A673 (cell line): ENCODE data around the gene TOB2. TPM values are rescaled to one million over a fixed set of nuclear protein-coding genes. Genes with fewer than 3 reads are reported as not detected.
A peak's percentile ranks its signal among the peaks of the same experiment; 100 is the strongest.
"Not testable (repeated sequence)": the region's sequence is repeated elsewhere in the genome, so short reads cannot be mapped to it uniquely, and the experiment has no call there.

ENCODE experiments used
- BruUV-seq: library from RNA; stranded (reverse); fragments of 400-500 nt; replicated peaks from 2 replicates; lab custom pipeline; 2021; lab: Mats Ljungman, UMichigan
- CTCF ChIA-PET: fragments of 300-600 bp; sonication (Branson Sonifier 250); formaldehyde crosslinking; loops from one replicate; lab custom pipeline; 2022; ENCODE audit warnings: antibody characterized with exemption; lab: Charles Lee
- POLR2A ChIA-PET: fragments of 300-600 bp; sonication (Branson Sonifier 250); formaldehyde crosslinking; loops from one replicate; lab custom pipeline; 2022; ENCODE audit warnings: antibody characterized with exemption; ENCODE audit not compliant: low non-redundant PET; lab: Charles Lee
- DNase-seq: peaks from one replicate; pipeline ENCODE4 v3.0.0-alpha.2; 2015; ENCODE audit warnings: low spot score
- H3K27ac ChIP-seq: fragments of 200-600 bp; sonication (generic); 2 replicates; pipeline ENCODE4 v1.5.1; 2016; ENCODE audit warnings: mixed run types, low read depth, mild to moderate bottlenecking, mixed read lengths, antibody characterized with exemption, low read length; ENCODE audit not compliant: poor library complexity, severe bottlenecking
- H3K27me3 ChIP-seq: fragments of 200-600 bp; sonication (generic); replicated peaks from 2 replicates; pipeline ENCODE4 v1.6.1; 2017; ENCODE audit warnings: mixed run types, low read depth, mild to moderate bottlenecking, mixed read lengths, antibody characterized with exemption, low read length; ENCODE audit not compliant: insufficient read depth, poor library complexity
- H3K36me3 ChIP-seq: fragments of 200-600 bp; sonication (generic); 2 replicates; pipeline ENCODE4 v1.6.1; 2016; ENCODE audit warnings: mixed run types, mild to moderate bottlenecking, mixed read lengths, antibody characterized with exemption, low read length; ENCODE audit not compliant: insufficient read depth, poor library complexity, severe bottlenecking
- H3K4me1 ChIP-seq: fragments of 200-600 bp; sonication (generic); 2 replicates; pipeline ENCODE4 v1.6.1; 2017; ENCODE audit warnings: mixed run types, mild to moderate bottlenecking, mixed read lengths, antibody characterized with exemption, low read length; ENCODE audit not compliant: insufficient read depth, poor library complexity, severe bottlenecking
- H3K4me3 ChIP-seq: fragments of 200-600 bp; sonication (generic); 2 replicates; pipeline ENCODE4 v1.5.1; 2016; ENCODE audit warnings: low read depth, mixed run types, mild to moderate bottlenecking, mixed read lengths, low read length; ENCODE audit not compliant: poor library complexity, severe bottlenecking
- H3K9me3 ChIP-seq: fragments of 200-600 bp; sonication (generic); 2 replicates; pipeline ENCODE4 v1.6.1; 2016; ENCODE audit warnings: mixed run types, low read depth, mild to moderate bottlenecking, mixed read lengths, antibody characterized with exemption, low read length; ENCODE audit not compliant: poor library complexity, severe bottlenecking
- CTCF ChIP-seq: fragments of 300-800, 200-600 bp; sonication (generic); conservative IDR thresholded peaks from 2 replicates; pipeline ENCODE4 v1.5.1; 2017; ENCODE audit warnings: low read depth, mild to moderate bottlenecking, antibody characterized with exemption, low read length, moderate library complexity, mixed read lengths
- EZH2 ChIP-seq: fragments of 200-600 bp; sonication (generic); IDR thresholded peaks from 2 replicates; pipeline ENCODE4 v1.6.1; 2017; ENCODE audit warnings: borderline replicate concordance, low read depth, mild to moderate bottlenecking, mixed read lengths, antibody characterized with exemption, low read length; ENCODE audit not compliant: poor library complexity, severe bottlenecking
- intact Hi-C: fragments of 100-400 bp; cut with micrococcal nuclease; formaldehyde crosslinking; loops from one replicate; pipeline ENCODE4 v1.10.0; 2022; ENCODE audit not compliant: unreplicated experiment
- total RNA-seq: library from RNA; stranded (reverse); gene quantifications from 2 replicates; pipeline ENCODE4 v1.2.3, GENCODE V29; 2021

TOB2 gene
- total RNA-seq, 1 experiment from 2014 or later, result 53.8 TPM

DNA sequence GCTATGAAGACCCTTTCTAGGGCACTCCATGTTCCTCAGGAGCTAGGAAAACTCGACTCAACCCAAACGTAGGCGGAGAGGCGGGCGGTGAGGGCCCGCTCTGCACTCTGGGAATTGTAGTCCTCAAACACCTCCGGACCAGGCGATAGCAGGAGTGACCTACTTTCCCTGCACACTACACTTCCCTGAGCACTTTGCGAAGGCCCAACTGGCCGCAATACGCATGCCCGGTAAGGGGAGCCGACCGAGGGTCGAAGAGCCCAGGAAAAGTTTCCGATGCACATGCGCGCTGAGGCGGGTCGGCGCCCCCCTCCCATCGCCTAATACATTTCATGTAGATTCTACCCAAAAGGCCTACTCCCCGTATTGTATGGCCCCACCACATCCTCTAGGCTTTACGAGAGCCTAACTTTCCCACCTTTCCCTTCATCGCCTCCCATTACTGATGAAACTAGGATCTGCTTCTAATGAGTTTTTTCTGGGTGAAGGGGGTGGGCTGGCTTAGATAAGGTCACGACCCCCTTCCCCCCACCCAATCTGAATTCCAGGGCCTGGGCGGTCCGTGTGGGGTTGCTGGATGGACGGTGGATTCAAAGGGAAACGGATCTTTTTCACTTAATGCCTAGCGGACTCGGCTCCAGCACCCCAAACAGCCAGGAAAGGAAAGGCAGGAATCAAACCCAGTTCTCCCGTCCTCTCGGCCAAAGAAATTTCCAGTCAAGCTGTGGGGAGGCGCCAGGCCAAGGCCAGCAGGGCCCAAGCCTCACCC lies 2.1 kb downstream of the TOB2 start:
- H3K9me3 ChIP-seq, result no peaks in the 10 kb centered on the region
- TSS peak; percentile 32 for BruUV-seq
- TF ChIP-seq CTCF (no peak), EZH2 (no peak)
- no peaks in the 10 kb centered on the region for H3K27me3 ChIP-seq
- intact Hi-C loops, result loop anchor here (2.0 to 5.0 kb wide), 2 partner anchors 72 to 352 kb away; partner anchors contain the start of gene EP300
- H3K4me3 ChIP-seq, result peak overlapping the region; percentile 100
- peaks cover 14% of the 10 kb centered on the region for H3K4me1 ChIP-seq
- POLR2A ChIA-PET, result interaction anchor here (0.7 kb wide), 2 partner anchors 10 to 63 kb away, joined by 3 to 12 read pairs; partner anchors contain the start of gene TEF
- H3K27ac ChIP-seq, result peak overlapping the region; percentile 100
- H3K36me3 ChIP-seq, result peaks cover 32% of the 10 kb centered on the region
- CTCF ChIA-PET, result interaction anchor here (0.6 kb wide), 1 partner anchor 201 kb away, joined by 4 read pairs; no protein-coding TSS in a partner anchor
- DNase-seq, result peak; percentile 99

DNA sequence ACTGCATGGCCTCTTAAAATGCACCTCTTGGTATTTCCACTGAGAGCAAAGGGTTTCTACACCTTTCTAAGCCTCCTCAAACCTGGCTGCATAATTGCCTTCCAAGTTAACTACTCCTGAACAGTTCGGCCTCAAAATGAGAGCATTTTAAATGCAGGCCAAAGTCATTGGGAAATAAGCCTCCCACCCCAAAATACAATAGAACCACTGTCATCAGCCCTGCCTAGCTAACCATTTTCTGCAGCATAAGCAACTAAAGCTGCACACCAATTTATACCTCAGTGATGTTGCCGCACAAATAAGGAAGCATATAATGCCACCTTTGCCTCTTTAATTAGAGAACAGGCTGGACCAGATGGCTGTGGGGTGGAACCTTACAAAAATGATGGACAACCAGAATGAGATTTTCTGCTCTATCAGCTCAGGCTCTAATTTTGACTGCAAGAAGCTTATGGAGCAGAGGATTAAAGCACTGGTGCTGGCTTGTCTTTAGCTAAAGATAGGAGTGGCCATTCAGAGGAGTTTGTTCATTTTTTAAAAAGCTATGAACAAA lies 4.3 kb downstream of the TOB2 start:
- no peak for DNase-seq
- ChIA-PET CTCF (interaction anchor here (0.6 kb wide), 2 partner anchors 507 to 1478 kb away, joined by 5 to 13 read pairs; no protein-coding TSS in a partner anchor), POLR2A (no interaction called here)
- H3K9me3 ChIP-seq, result no peaks in the 10 kb centered on the region
- H3K27ac ChIP-seq, result no peak overlapping the region
- peaks cover 41% of the 10 kb centered on the region for H3K36me3 ChIP-seq
- peaks cover 5% of the 10 kb centered on the region for H3K4me1 ChIP-seq
- no TSS peak for BruUV-seq
- H3K27me3 ChIP-seq, result no peaks in the 10 kb centered on the region
- intact Hi-C loops, result no loop called here
- no peak for TF ChIP-seq CTCF
- no peak for TF ChIP-seq EZH2
- no peak overlapping the region for H3K4me3 ChIP-seq

GRCh38 chr22:41440511-41440910 lies 6.1 kb downstream of the TOB2 start:
- CTCF ChIA-PET, result not testable (repeated sequence)

More at GRCh38 chr22:41440511-41440910, 6.1 kb downstream of the TOB2 start:
- H3K36me3 ChIP-seq, result peaks cover 59% of the 10 kb centered on the region
- H3K4me3 ChIP-seq, H3K4me1 ChIP-seq, intact Hi-C loops, H3K27me3 ChIP-seq, DNase-seq, POLR2A ChIA-PET, BruUV-seq, H3K27ac ChIP-seq, H3K9me3 ChIP-seq: not testable (repeated sequence)
